SK-N-SH (cell line): ENCODE results near the gene MTCL1. TPM values are rescaled to one million over a fixed set of nuclear protein-coding genes. Genes with fewer than 3 reads are reported as not detected.

Experiments
- CTCF ChIA-PET: fragments of 300-600, 350-600 bp; formaldehyde crosslinking; extraction: SDS; loops from one replicate; lab custom pipeline; 2021; lab: Yijun Ruan, JAX
- POLR2A ChIA-PET: fragments of 350-600 bp; sonication (Branson Sonifier 250); formaldehyde crosslinking; extraction: SDS; loops from one replicate; lab custom pipeline; 2020; ENCODE audit warnings: antibody characterized with exemption, inconsistent platforms; lab: Yijun Ruan, JAX
- DNase-seq: peaks from one replicate; pipeline ENCODE4 v3.0.0; 2012
- H2AFZ ChIP-seq: fragments of 200-600 bp; sonication (generic); 2 replicates; pipeline ENCODE4 v1.8.1; 2016; ENCODE audit warnings: antibody characterized with exemption, mild to moderate bottlenecking, low read depth
- H3F3A ChIP-seq: fragments of 200-600 bp; sonication (generic); replicated peaks from 2 replicates; pipeline ENCODE3; 2016; ENCODE audit warnings: antibody characterized with exemption, mild to moderate bottlenecking; ENCODE audit not compliant: insufficient read depth
- H3K27ac ChIP-seq, 2 experiments: fragments of 200-500 bp in 1 of 2; fragments of 200-600 bp in 1 of 2; sonication (Bioruptor generic) in 1 of 2; sonication (generic), shearing (Covaris generic) in 1 of 2; 2 replicates each; pipeline versions ENCODE4 v1.5.1 to v1.6.1; 2014 to 2016; ENCODE audit warnings: low read depth in 2 of 2, inconsistent platforms in 1 of 2, low read length in 1 of 2, mild to moderate bottlenecking in 1 of 2, mixed read lengths in 1 of 2
- H3K27me3 ChIP-seq: fragments of 200-600 bp; sonication (generic), shearing (Covaris generic); 2 replicates; pipeline ENCODE4 v1.6.1; 2016; ENCODE audit warnings: mixed run types; ENCODE audit not compliant: insufficient read depth
- H3K36me3 ChIP-seq, 2 experiments: fragments of 200-500 bp in 1 of 2; fragments of 200-600 bp in 1 of 2; sonication (Bioruptor generic) in 1 of 2; sonication (generic) in 1 of 2; replicated peaks in 1 of 2; 2 replicates each; pipeline versions ENCODE3 to v1.5.1; 2014 to 2016; ENCODE audit warnings: low read length in 1 of 2, mild to moderate bottlenecking in 1 of 2; ENCODE audit not compliant: insufficient read depth in 2 of 2, control insufficient read depth in 1 of 2
- H3K4me1 ChIP-seq, 2 experiments: fragments of 200-500 bp in 1 of 2; fragments of 200-600 bp in 1 of 2; sonication (Bioruptor generic) in 1 of 2; sonication (generic), shearing (Covaris generic) in 1 of 2; 2 replicates each; pipeline versions ENCODE4 v1.5.1 to v1.6.1; 2014 to 2016; ENCODE audit warnings: low read depth in 1 of 2, low read length in 1 of 2, mixed run types in 1 of 2; ENCODE audit not compliant: insufficient read depth in 2 of 2, control insufficient read depth in 1 of 2
- H3K4me2 ChIP-seq: fragments of 200-600 bp; sonication (generic), shearing (Covaris generic); 2 replicates; pipeline ENCODE4 v1.6.1; 2017; ENCODE audit warnings: mixed run types
- H3K4me3 ChIP-seq, 2 experiments: fragments of 200-500 bp in 1 of 2; fragments of 200-600 bp in 1 of 2; sonication (Bioruptor generic) in 1 of 2; sonication (generic), shearing (Covaris generic) in 1 of 2; 2 replicates each; pipeline versions ENCODE4 v1.5.1 to v1.8.1; 2014 to 2016; ENCODE audit warnings: low read depth in 2 of 2, inconsistent platforms in 1 of 2, low read length in 1 of 2, mild to moderate bottlenecking in 1 of 2, mixed read lengths in 1 of 2, moderate library complexity in 1 of 2
- H3K79me2 ChIP-seq: fragments of 200-600 bp; sonication (generic); 2 replicates; pipeline ENCODE4 v1.8.1; 2017; ENCODE audit warnings: mild to moderate bottlenecking; ENCODE audit not compliant: insufficient read depth
- H3K9ac ChIP-seq: fragments of 200-600 bp; sonication (generic); 2 replicates; pipeline ENCODE4 v1.6.1; 2017; ENCODE audit warnings: mixed run types
- H3K9me2 ChIP-seq: fragments of 200-600 bp; sonication (generic); 2 replicates; pipeline ENCODE4 v1.6.1; 2017; ENCODE audit warnings: mixed run types
- H3K9me3 ChIP-seq: fragments of 200-600 bp; sonication (generic); 2 replicates; pipeline ENCODE4 v1.6.1; 2017; ENCODE audit warnings: mixed run types, mild to moderate bottlenecking, moderate library complexity
- H4K20me1 ChIP-seq: fragments of 200-600 bp; sonication (generic); 2 replicates; pipeline ENCODE4 v1.6.1; 2017; ENCODE audit warnings: mild to moderate bottlenecking, mixed run types; ENCODE audit not compliant: insufficient read depth
- ELF1 ChIP-seq: IDR thresholded peaks from 2 replicates; pipeline ENCODE4 v1.4.0; 2012
- EZH2phosphoT487 ChIP-seq: fragments of 200-600 bp; sonication (generic); IDR thresholded peaks from 2 replicates; pipeline ENCODE4 v1.6.1; 2017; ENCODE audit warnings: low read depth, mixed run types, mild to moderate bottlenecking, antibody characterized with exemption, moderate library complexity, borderline replicate concordance
- FOXM1 ChIP-seq: IDR thresholded peaks from 2 replicates; pipeline ENCODE4 v1.4.0; 2012; ENCODE audit warnings: low read depth, mild to moderate bottlenecking
- GATA2 ChIP-seq: sonication (generic); formaldehyde crosslinking; IDR thresholded peaks from 2 replicates; pipeline ENCODE4 v1.5.0; 2020; ENCODE audit warnings: mild to moderate bottlenecking, missing genetic modification reagents
- IRF3 ChIP-seq: fragments of 150-350 bp; IDR thresholded peaks from 2 replicates; pipeline ENCODE4 v1.6.1; 2016; ENCODE audit warnings: mild to moderate bottlenecking, low read depth, low read length
- JUND ChIP-seq: IDR thresholded peaks from 2 replicates; pipeline ENCODE4 v1.4.0; 2012
- MAX ChIP-seq: IDR thresholded peaks from 2 replicates; pipeline ENCODE4 v1.4.0; 2012; ENCODE audit warnings: low read depth
- MXI1 ChIP-seq: IDR thresholded peaks from 2 replicates; pipeline ENCODE4 v1.6.1; 2012; ENCODE audit warnings: mild to moderate bottlenecking, low read depth, low read length, improper control_type of control experiment
- PBX3 ChIP-seq: IDR thresholded peaks from 2 replicates; pipeline ENCODE4; 2012
- REST ChIP-seq: IDR thresholded peaks from 2 replicates; pipeline ENCODE4 v1.6.1; 2012; ENCODE audit warnings: mild to moderate bottlenecking, low read depth, low read length, moderate library complexity
- TAF1 ChIP-seq: IDR thresholded peaks from 2 replicates; pipeline ENCODE4 v1.6.1; 2012; ENCODE audit warnings: low read depth, mild to moderate bottlenecking, low read length, moderate library complexity, borderline replicate concordance
- TCF12 ChIP-seq: IDR thresholded peaks from 2 replicates; pipeline ENCODE4 v1.4.0; 2012
- TEAD4 ChIP-seq: IDR thresholded peaks from 2 replicates; pipeline ENCODE4 v1.4.0; 2012; ENCODE audit warnings: mild to moderate bottlenecking, borderline replicate concordance; ENCODE audit not compliant: insufficient read depth
- USF1 ChIP-seq: IDR thresholded peaks from 2 replicates; pipeline ENCODE4 v1.4.0; 2012; ENCODE audit warnings: low read depth, borderline replicate concordance
- YY1 ChIP-seq: IDR thresholded peaks from 2 replicates; pipeline ENCODE4 v1.4.0; 2012; ENCODE audit warnings: low read depth, mild to moderate bottlenecking
- WGBS: methylation state at CpG from one replicate; pipeline ENCODE4 v1.1.6; 2017; ENCODE audit warnings: low lambda C conversion rate; 5-methylcytosine and 5-hydroxymethylcytosine counted together
- polyA plus RNA-seq, 3 experiments: library from polyadenylated mRNA; depleted of rRNA; stranded (reverse); fragments of >200 nt; gene quantifications; 2 replicates each; pipeline ENCODE4 v1.2.3, GENCODE V29; 2012

MTCL1 gene
- polyA plus RNA-seq, 1 of the 3 experiments (the other 2 are of a cell fraction), result 33.5 TPM

- no peak overlapping the region for H3K27ac ChIP-seq
- ChIA-PET CTCF (interaction anchor here (1.6 kb wide), 1 partner anchor 166 kb away, joined by 4 read pairs; no protein-coding TSS in a partner anchor), POLR2A (no interaction called here)
- H3K4me3 ChIP-seq, result no peak overlapping the region
- H3K4me1 ChIP-seq, result no peaks in the 10 kb centered on the region; a peak in 1 of 4 replicates
- 96% methylated on average over 10 of the region's 10 CpGs for WGBS
- H3K4me2 ChIP-seq, result no peak overlapping the region
- no peaks in the 10 kb centered on the region for H3K79me2 ChIP-seq
- H3K36me3 ChIP-seq, result peaks cover 40 to 73% of the 10 kb centered on the region in 2 experiments
- no peak overlapping the region for H2AFZ ChIP-seq
- H3K9me2 ChIP-seq, result no peaks in the 10 kb centered on the region
- no peak overlapping the region for H3K9ac ChIP-seq
- TF ChIP-seq TAF1 (no peak), ELF1 (no peak)
- no peak for DNase-seq
- no peaks in the 10 kb centered on the region for H3F3A ChIP-seq
- no peaks in the 10 kb centered on the region for H3K27me3 ChIP-seq
- H4K20me1 ChIP-seq, result no peaks in the 10 kb centered on the region
- no peaks in the 10 kb centered on the region for H3K9me3 ChIP-seq
Observed at GRCh38 chr18:8822643-8823042, 117.3 kb downstream of the MTCL1 start.

- TF ChIP-seq ELF1 (no peak), TAF1 (no peak), MXI1 (no peak), YY1 (no peak), PBX3 (no peak), JUND (no peak), TCF12 (no peak), EZH2phosphoT487 (no peak), FOXM1 (no peak), USF1 (no peak), MAX (no peak), IRF3 (no peak), REST (no peak), TEAD4 (no peak), GATA2 (CRISPR knock-in tag) (no peak)
- TF ChIP-seq, all 33 proteins: peak for 0
- POLR2A ChIA-PET, result no interaction called here
Observed at GRCh38 chr18:8823530-8823929, 118.2 kb downstream of the MTCL1 start.

More at GRCh38 chr18:8823530-8823929, 118.2 kb downstream of the MTCL1 start:
- H3K4me3 ChIP-seq, result no peak overlapping the region
- no peak for DNase-seq
- H3K27me3 ChIP-seq, result no peaks in the 10 kb centered on the region
- CTCF ChIA-PET, result interaction anchor here (0.9 kb wide), 1 partner anchor 26 kb away, joined by 3 read pairs; no protein-coding TSS in a partner anchor
- H3K4me1 ChIP-seq, result no peaks in the 10 kb centered on the region; a peak in 1 of 4 replicates
- no peaks in the 10 kb centered on the region for H3K9me2 ChIP-seq
- H3F3A ChIP-seq, result no peaks in the 10 kb centered on the region
- H4K20me1 ChIP-seq, result no peaks in the 10 kb centered on the region
- H3K9ac ChIP-seq, result no peak overlapping the region
- H2AFZ ChIP-seq, result no peak overlapping the region
- no peaks in the 10 kb centered on the region; the same call in 1 of the 2 replicates for H3K79me2 ChIP-seq
- WGBS, result 77% methylated on average over 3 of the region's 6 CpGs
- no peak overlapping the region for H3K27ac ChIP-seq
- H3K4me2 ChIP-seq, result no peak overlapping the region
- H3K36me3 ChIP-seq, result peaks cover 33 to 69% of the 10 kb centered on the region in 2 experiments
- no peaks in the 10 kb centered on the region for H3K9me3 ChIP-seq
